ENCODE measurements around the gene PPP1R3G.

PPP1R3G gene

GRCh38 chr6:5110246-5110645 lies 25.1 kb downstream of the PPP1R3G start:
- TF ChIP-seq POLR2AphosphoS5 (IDR thresholded peaks at IDR 0.05; ENCODE audit: low read depth, low read length) (no peak), REST (IDR thresholded peaks at IDR 0.05; ENCODE audit: insufficient read depth in 1 of 2, low read depth in 2 of 2, low read length in 2 of 2) (no peak), SIN3A (IDR thresholded peaks at IDR 0.05; ENCODE audit: borderline replicate concordance, insufficient read depth, low read length) (no peak), FOXP2 (optimal IDR thresholded peaks at IDR 0.05; ENCODE audit: borderline replicate concordance, extremely low read depth, extremely low read length, insufficient read depth) (no peak), TAF1 (IDR thresholded peaks at IDR 0.05; ENCODE audit: borderline replicate concordance, insufficient read depth, low read length) (no peak)

GRCh38 chr6:5111626-5112025 lies 26.5 kb downstream of the PPP1R3G start:
- TF ChIP-seq FOXP2 (optimal IDR thresholded peaks at IDR 0.05; ENCODE audit: borderline replicate concordance, extremely low read depth, extremely low read length, insufficient read depth) (no peak), REST (IDR thresholded peaks at IDR 0.05; ENCODE audit: insufficient read depth in 1 of 2, low read depth in 2 of 2, low read length in 2 of 2) (no peak), SIN3A (IDR thresholded peaks at IDR 0.05; ENCODE audit: borderline replicate concordance, insufficient read depth, low read length) (no peak), POLR2AphosphoS5 (IDR thresholded peaks at IDR 0.05; ENCODE audit: low read depth, low read length) (no peak), TAF1 (IDR thresholded peaks at IDR 0.05; ENCODE audit: borderline replicate concordance, insufficient read depth, low read length) (no peak)

- TF ChIP-seq POLR2AphosphoS5 (IDR thresholded peaks at IDR 0.05; ENCODE audit: low read depth, low read length) (no peak), SIN3A (IDR thresholded peaks at IDR 0.05; ENCODE audit: borderline replicate concordance, insufficient read depth, low read length) (no peak)
Observed at GRCh38 chr6:5112066-5112799, 27.1 kb downstream of the PPP1R3G start.

- no peak for TF ChIP-seq TAF1 (IDR thresholded peaks at IDR 0.05; ENCODE audit: borderline replicate concordance, insufficient read depth, low read length)
- no peak for TF ChIP-seq POLR2AphosphoS5 (IDR thresholded peaks at IDR 0.05; ENCODE audit: low read depth, low read length)
- TF ChIP-seq REST (IDR thresholded peaks at IDR 0.05; ENCODE audit: insufficient read depth in 1 of 2, low read depth in 2 of 2, low read length in 2 of 2) = no peak
- TF ChIP-seq FOXP2 (optimal IDR thresholded peaks at IDR 0.05; ENCODE audit: borderline replicate concordance, extremely low read depth, extremely low read length, insufficient read depth) = no peak
- TF ChIP-seq SIN3A (IDR thresholded peaks at IDR 0.05; ENCODE audit: borderline replicate concordance, insufficient read depth, low read length) = no peak
Observed at GRCh38 chr6:5113096-5113495, 28.0 kb downstream of the PPP1R3G start.

- no peak for TF ChIP-seq POLR2AphosphoS5 (IDR thresholded peaks at IDR 0.05; ENCODE audit: low read depth, low read length)
- no peak for TF ChIP-seq REST (IDR thresholded peaks at IDR 0.05; ENCODE audit: insufficient read depth in 1 of 2, low read depth in 2 of 2, low read length in 2 of 2)
- no peak for TF ChIP-seq TAF1 (IDR thresholded peaks at IDR 0.05; ENCODE audit: borderline replicate concordance, insufficient read depth, low read length)
- no peak for TF ChIP-seq SIN3A (IDR thresholded peaks at IDR 0.05; ENCODE audit: borderline replicate concordance, insufficient read depth, low read length)
- no peak for TF ChIP-seq FOXP2 (optimal IDR thresholded peaks at IDR 0.05; ENCODE audit: borderline replicate concordance, extremely low read depth, extremely low read length, insufficient read depth)
Observed at GRCh38 chr6:5115168-5115567, 30.0 kb downstream of the PPP1R3G start.

All from PFSK-1 (cell line).